Gastroesophageal sphincter (tissue), 3 donors: ENCODE measurements around the gene RGS17.

Experiments used
- EP300 ChIP-seq: sonication (generic); formaldehyde crosslinking; IDR thresholded peaks from one replicate; pipeline ENCODE4 v1.6.1; 2017; ENCODE audit warnings: antibody characterized with exemption, mild to moderate bottlenecking
- POLR2A ChIP-seq, 2 donors: fragments of 450-650 bp; IDR thresholded peaks; one replicate each; pipeline ENCODE4 v1.6.1; 2017; ENCODE audit warnings: antibody characterized with exemption in 2 of 2, mild to moderate bottlenecking in 2 of 2, moderate library complexity in 1 of 2
- POLR2AphosphoS5 ChIP-seq: sonication (generic); formaldehyde crosslinking; IDR thresholded peaks from one replicate; pipeline ENCODE4 v1.6.1; 2017; ENCODE audit warnings: antibody characterized with exemption
- TF ChIP-seq, protein P1 (sequence below), 4 experiments: fragments of 200-600 bp in 2 of 4; fragments of 450-650 bp in 2 of 4; sonication (generic) in 1 of 4; IDR thresholded peaks; one replicate each; pipeline ENCODE4 v1.5.1; 2017 to 2019; ENCODE audit warnings: antibody characterized with exemption in 4 of 4, mild to moderate bottlenecking in 2 of 4, moderate library complexity in 2 of 4

DNA sequence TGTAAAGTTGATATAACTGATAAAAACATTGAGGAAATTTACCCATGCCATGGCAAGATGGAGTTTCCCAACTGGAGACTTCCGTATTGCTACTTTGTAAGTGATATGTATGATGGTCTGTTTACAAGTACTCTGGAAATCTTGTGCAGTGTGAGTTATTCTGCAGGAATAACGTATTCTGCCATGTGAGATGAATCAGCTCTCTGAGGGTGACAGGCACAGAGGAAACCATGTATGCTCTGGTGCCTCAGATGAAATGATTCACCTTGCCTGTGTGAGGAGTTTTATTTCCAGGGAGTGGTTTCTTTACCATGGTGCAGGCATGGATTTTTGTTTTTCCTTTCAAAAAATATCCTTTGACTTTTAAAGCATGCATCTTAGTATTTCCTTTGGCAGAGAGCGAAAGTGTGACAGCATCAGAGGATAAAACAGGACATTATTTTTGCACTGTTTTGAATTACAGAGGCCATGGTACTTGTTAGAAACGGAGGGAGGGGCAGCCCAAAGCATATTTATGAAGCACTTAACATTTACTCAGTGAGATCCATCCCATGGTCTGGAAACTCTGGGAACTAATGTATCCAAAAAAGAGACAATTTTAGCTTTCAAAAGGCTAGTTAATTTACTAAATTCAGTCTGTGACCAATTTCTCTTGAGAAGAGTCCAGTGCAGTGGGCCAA lies 92.6 kb downstream of the RGS17 start:
- no peak for TF ChIP-seq POLR2AphosphoS5
- TF ChIP-seq, protein P1, sequence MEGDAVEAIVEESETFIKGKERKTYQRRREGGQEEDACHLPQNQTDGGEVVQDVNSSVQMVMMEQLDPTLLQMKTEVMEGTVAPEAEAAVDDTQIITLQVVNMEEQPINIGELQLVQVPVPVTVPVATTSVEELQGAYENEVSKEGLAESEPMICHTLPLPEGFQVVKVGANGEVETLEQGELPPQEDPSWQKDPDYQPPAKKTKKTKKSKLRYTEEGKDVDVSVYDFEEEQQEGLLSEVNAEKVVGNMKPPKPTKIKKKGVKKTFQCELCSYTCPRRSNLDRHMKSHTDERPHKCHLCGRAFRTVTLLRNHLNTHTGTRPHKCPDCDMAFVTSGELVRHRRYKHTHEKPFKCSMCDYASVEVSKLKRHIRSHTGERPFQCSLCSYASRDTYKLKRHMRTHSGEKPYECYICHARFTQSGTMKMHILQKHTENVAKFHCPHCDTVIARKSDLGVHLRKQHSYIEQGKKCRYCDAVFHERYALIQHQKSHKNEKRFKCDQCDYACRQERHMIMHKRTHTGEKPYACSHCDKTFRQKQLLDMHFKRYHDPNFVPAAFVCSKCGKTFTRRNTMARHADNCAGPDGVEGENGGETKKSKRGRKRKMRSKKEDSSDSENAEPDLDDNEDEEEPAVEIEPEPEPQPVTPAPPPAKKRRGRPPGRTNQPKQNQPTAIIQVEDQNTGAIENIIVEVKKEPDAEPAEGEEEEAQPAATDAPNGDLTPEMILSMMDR (IDR thresholded peaks at IDR 0.05): no peak
- no peak for TF ChIP-seq POLR2A (IDR thresholded peaks at IDR 0.05)
- no peak for TF ChIP-seq EP300
